Upper lobe of left lung (tissue), 6 donors: Measurements from ENCODE around the gene MUC5B. TPM values are rescaled to one million over a fixed set of nuclear protein-coding genes. Genes with fewer than 3 reads are reported as not detected.
A peak's percentile ranks its signal among the peaks of the same experiment; 100 is the strongest.
"Not testable (repeated sequence)": the region's sequence is repeated elsewhere in the genome, so short reads cannot be mapped to it uniquely, and the experiment has no call there.

ENCODE experiments used
- ATAC-seq, 2 donors: fragments of 200-7000 bp; cut with Tn5 transposase; one replicate each; pipeline ENCODE4 v1.9.1; 2022; ENCODE audit warnings: mild to moderate bottlenecking in 2 of 2, moderate library complexity in 2 of 2; ENCODE audit not compliant: low FRiP score in 2 of 2
- DNase-seq, 2 donors: peaks; one replicate each; pipeline ENCODE4 v3.0.0-alpha.2; 2019 to 2020
- H3K27ac ChIP-seq, 4 donors: fragments of 200-600 bp; sonication (generic); one replicate each; pipeline ENCODE4 v1.5.1; 2016 to 2019
- H3K27me3 ChIP-seq, 4 donors: fragments of 200-600 bp; sonication (generic); one replicate each; pipeline ENCODE4 v1.5.1; 2017 to 2019
- H3K36me3 ChIP-seq, 4 donors: fragments of 200-600 bp; sonication (generic); one replicate each; pipeline ENCODE4 v1.5.1; 2016 to 2019
- H3K4me1 ChIP-seq, 4 donors: fragments of 200-600 bp; sonication (generic); one replicate each; pipeline ENCODE4 v1.5.1; 2018 to 2019
- H3K4me3 ChIP-seq, 4 donors: fragments of 200-600 bp; sonication (generic); one replicate each; pipeline ENCODE4 v1.5.1; 2017 to 2019; ENCODE audit warnings: mild to moderate bottlenecking in 2 of 4, moderate library complexity in 1 of 4
- H3K9me3 ChIP-seq, 4 donors: fragments of 200-600 bp; sonication (generic); one replicate each; pipeline ENCODE4 v1.5.1; 2018 to 2019
- CTCF ChIP-seq, 6 experiments: fragments of 450-650 bp in 4 of 6; fragments of 200-600 bp in 2 of 6; sonication (generic) in 2 of 6; IDR thresholded peaks; one replicate each; pipeline ENCODE4 v1.5.1; 2016 to 2019; ENCODE audit warnings: antibody characterized with exemption in 6 of 6
- EP300 ChIP-seq, 4 donors: sonication (generic); formaldehyde crosslinking; IDR thresholded peaks; one replicate each; pipeline ENCODE4 v1.5.1; 2017; ENCODE audit warnings: antibody characterized with exemption in 4 of 4, control low read depth in 2 of 4
- POLR2A ChIP-seq, 4 donors: fragments of 450-650 bp; IDR thresholded peaks; one replicate each; pipeline ENCODE4 v1.5.1; 2016 to 2017; ENCODE audit warnings: antibody characterized with exemption in 4 of 4, mild to moderate bottlenecking in 2 of 4
- POLR2AphosphoS5 ChIP-seq, 2 donors: sonication (generic); formaldehyde crosslinking; IDR thresholded peaks; one replicate each; pipeline ENCODE4 v1.5.1; 2017; ENCODE audit warnings: antibody characterized with exemption in 2 of 2
- WGBS, 2 donors: methylation state at CpG; one replicate each; pipeline ENCODE4 v1.1.5; 2017 to 2018; 5-methylcytosine and 5-hydroxymethylcytosine counted together
- total RNA-seq, 6 donors: library from RNA; depleted of rRNA in 4 of 6; stranded (reverse); fragments of >200 nt in 4 of 6; gene quantifications; one replicate each; pipeline versions ENCODE4 v1.1.0 to v1.2.1, GENCODE V29; 2016 to 2021
- donor health status: DM: no; HTN: no; CAD: no; lungs with moderate emphysema.
- donor health status: DM: no; HTN: yes; CAD: no; lungs with severe emphysema.

The MUC5B gene
- total RNA-seq, result 10 to 100 TPM in 4 of 6 donors, 1 to 10 TPM in 2; 3.2 to 54.5 (median 16.2) TPM

GRCh38 chr11:1222491-1223345 is at the start of gene MUC5B:
MUC5B (plus strand) TSS chr11:1223066; CDS start chr11:1223124, 58 bp downstream.
- DNase-seq (peak in 1 of 2 donors; percentile 80), ATAC-seq (no peak)
- TF ChIP-seq CTCF (IDR thresholded peaks at IDR 0.05) (no peak), EP300 (IDR thresholded peaks at IDR 0.05) (no peak), POLR2AphosphoS5 (IDR thresholded peaks at IDR 0.05) (no peak), POLR2A (IDR thresholded peaks at IDR 0.05) (no peak)
- Histone ChIP-seq H3K27ac (peak within 1 kb of the TSS in 1 of 4 donors; percentile 4), H3K4me3 (peak within 1 kb of the TSS in 1 of 4 donors; percentile 15), H3K36me3 (no peaks in the 10 kb centered on the region), H3K4me1 (peaks cover 5 to 13% (median 7%) of the 10 kb centered on the region in 4 donors), H3K27me3 (peaks cover 0 to 18% (median 0%) of the 10 kb centered on the region in 4 donors), H3K9me3 (no peaks in the 10 kb centered on the region)
- WGBS, 2 donors, result 53% methylated on average over 28 of the region's 36 CpGs; no CpG with 5 or more reads in 1 of the 2 donors

GRCh38 chr11:1173396-1173795 is 49.5 kb upstream of the MUC5B start:
- H3K9me3 ChIP-seq, H3K36me3 ChIP-seq, H3K4me1 ChIP-seq, DNase-seq, H3K4me3 ChIP-seq, H3K27me3 ChIP-seq, H3K27ac ChIP-seq, ATAC-seq: not testable (repeated sequence)
- WGBS, 2 donors, result 81 to 95% methylated on average over 3 of the region's 3 CpGs

GRCh38 chr11:1174441-1175370 is 48.2 kb upstream of the MUC5B start:
- no peaks in the 10 kb centered on the region for H3K9me3 ChIP-seq
- ATAC-seq (peak in 1 of 2 donors; percentile 24), DNase-seq (peak in 1 of 2 donors; percentile 80)
- TF ChIP-seq EP300 (IDR thresholded peaks at IDR 0.05) (no peak), POLR2A (IDR thresholded peaks at IDR 0.05) (no peak), CTCF (IDR thresholded peaks at IDR 0.05) (no peak), POLR2AphosphoS5 (IDR thresholded peaks at IDR 0.05) (no peak)
- H3K4me3 ChIP-seq, result no peak overlapping the region
- no peaks in the 10 kb centered on the region for H3K27me3 ChIP-seq
- no peaks in the 10 kb centered on the region for H3K36me3 ChIP-seq
- H3K27ac ChIP-seq, result no peak overlapping the region
- WGBS, 2 donors, result 91 to 93% methylated on average over 3 to 32 of the region's 39 CpGs
- no peaks in the 10 kb centered on the region for H3K4me1 ChIP-seq

- DNase-seq, result peak in 1 of 2 donors; percentile 64
- WGBS, 2 donors, result 84 to 86% methylated on average over 18 to 22 of the region's 22 CpGs
- no peak for ATAC-seq
- Histone ChIP-seq H3K4me1 (no peaks in the 10 kb centered on the region), H3K36me3 (no peaks in the 10 kb centered on the region), H3K27me3 (no peaks in the 10 kb centered on the region), H3K4me3 (no peak overlapping the region), H3K9me3 (no peaks in the 10 kb centered on the region), H3K27ac (no peak overlapping the region)
- no peak for TF ChIP-seq POLR2A (IDR thresholded peaks at IDR 0.05)
- no peak for TF ChIP-seq EP300 (IDR thresholded peaks at IDR 0.05)
- TF ChIP-seq POLR2AphosphoS5 (IDR thresholded peaks at IDR 0.05), result no peak
- no peak for TF ChIP-seq CTCF (IDR thresholded peaks at IDR 0.05)
Measured at GRCh38 chr11:1175461-1176223, 47.2 kb upstream of the MUC5B start.
